Neural cell (in vitro differentiated cells): ENCODE results near the gene SLC6A2. TPM values are rescaled to one million over a fixed set of nuclear protein-coding genes. Genes with fewer than 3 reads are reported as not detected.

Source experiments
- H2AFZ ChIP-seq: fragments of 200-600, 300-800 bp; sonication (generic), shearing (Covaris generic); 2 replicates; pipeline ENCODE4 v1.6.0; 2014; ENCODE audit warnings: low read depth, mild to moderate bottlenecking, antibody characterized with exemption, low read length, moderate library complexity
- H3F3A ChIP-seq: fragments of 200-600 bp; shearing (Covaris generic); 2 replicates; pipeline ENCODE4 v1.6.1; 2016; ENCODE audit warnings: mild to moderate bottlenecking, moderate library complexity, mixed read lengths, antibody characterized with exemption, low read length; ENCODE audit not compliant: insufficient read depth, poor library complexity, severe bottlenecking
- H3K27ac ChIP-seq: fragments of 200-600, 300-800 bp; sonication (generic), shearing (Covaris generic); 2 replicates; pipeline ENCODE4 v1.5.1; 2014; ENCODE audit warnings: mild to moderate bottlenecking, low read length, moderate library complexity
- H3K27me3 ChIP-seq: fragments of 300-800, 200-600 bp; sonication (generic), shearing (Covaris generic); 2 replicates; pipeline ENCODE4 v1.6.0; 2014; ENCODE audit warnings: mild to moderate bottlenecking, low read depth, low read length, moderate library complexity; ENCODE audit not compliant: insufficient read depth
- H3K36me3 ChIP-seq: fragments of 300-800, 200-600 bp; sonication (generic), shearing (Covaris generic); 2 replicates; pipeline ENCODE4 v1.5.1; 2014; ENCODE audit warnings: mild to moderate bottlenecking, antibody characterized with exemption, low read length, moderate library complexity; ENCODE audit not compliant: insufficient read depth
- H3K4me2 ChIP-seq: fragments of 300-800, 200-600 bp; sonication (generic), shearing (Covaris generic); 2 replicates; pipeline ENCODE4 v1.6.0; 2014; ENCODE audit warnings: mild to moderate bottlenecking, low read length
- H3K4me3 ChIP-seq: fragments of 300-800, 200-600 bp; sonication (generic), shearing (Covaris generic); 2 replicates; pipeline ENCODE4 v1.5.1; 2014; ENCODE audit warnings: mild to moderate bottlenecking, low read length, moderate library complexity
- H3K79me2 ChIP-seq: fragments of 200-600 bp; shearing (Covaris generic); replicated peaks from 2 replicates; pipeline ENCODE4 v1.6.0; 2014; ENCODE audit warnings: mild to moderate bottlenecking, low read length, moderate library complexity; ENCODE audit not compliant: insufficient read depth
- H3K9ac ChIP-seq: fragments of 300-800, 200-600 bp; sonication (generic), shearing (Covaris generic); 2 replicates; pipeline ENCODE4 v1.6.1; 2016; ENCODE audit warnings: mild to moderate bottlenecking, low read length, mixed read lengths
- H3K9me2 ChIP-seq: fragments of 200-600 bp; shearing (Covaris generic); 2 replicates; pipeline ENCODE4 v1.6.1; 2016; ENCODE audit warnings: mild to moderate bottlenecking, low read length, mixed read lengths; ENCODE audit not compliant: insufficient read depth
- H3K9me3 ChIP-seq: fragments of 200-600, 300-800 bp; sonication (generic), shearing (Covaris generic); 2 replicates; pipeline ENCODE4 v1.6.1; 2016; ENCODE audit warnings: mild to moderate bottlenecking, mixed run types, low read length, moderate library complexity, mixed read lengths
- H4K20me1 ChIP-seq: fragments of 200-600 bp; shearing (Covaris generic); 2 replicates; pipeline ENCODE4 v1.6.1; 2016; ENCODE audit warnings: mild to moderate bottlenecking, mixed run types; ENCODE audit not compliant: insufficient read depth
- CTCF ChIP-seq: fragments of 450-650 bp; IDR thresholded peaks from 2 replicates; pipeline ENCODE4 v1.5.1; 2014; ENCODE audit warnings: antibody characterized with exemption, mild to moderate bottlenecking, moderate library complexity; ENCODE audit not compliant: poor library complexity, severe bottlenecking
- EP300 ChIP-seq: fragments of 450-650 bp; conservative IDR thresholded peaks from 2 replicates; pipeline ENCODE4 v1.6.1; 2014; ENCODE audit warnings: antibody characterized with exemption, mild to moderate bottlenecking, moderate library complexity; ENCODE audit not compliant: poor library complexity, severe bottlenecking
- EZH2 ChIP-seq: fragments of 200-600, 300-800 bp; shearing (Covaris generic), sonication (generic); IDR thresholded peaks from 2 replicates; pipeline ENCODE4 v1.6.1; 2014; ENCODE audit warnings: antibody characterized with exemption, low read length, borderline replicate concordance, mild to moderate bottlenecking; ENCODE audit not compliant: insufficient read depth, poor library complexity, severe bottlenecking
- MXI1 ChIP-seq: fragments of 450-650 bp; conservative IDR thresholded peaks from 2 replicates; pipeline ENCODE4 v1.6.1; 2014; ENCODE audit warnings: antibody characterized with exemption, mild to moderate bottlenecking; ENCODE audit not compliant: poor library complexity, severe bottlenecking
- POLR2AphosphoS5 ChIP-seq: IDR thresholded peaks from 2 replicates; pipeline ENCODE4 v1.6.1; 2012
- RAD21 ChIP-seq: fragments of 450-650 bp; conservative IDR thresholded peaks from 2 replicates; pipeline ENCODE4 v1.6.1; 2014; ENCODE audit warnings: antibody characterized with exemption, mild to moderate bottlenecking, moderate library complexity
- REST ChIP-seq: IDR thresholded peaks from 2 replicates; pipeline ENCODE4 v1.6.1; 2012; ENCODE audit warnings: borderline replicate concordance
- SMC3 ChIP-seq: fragments of 450-650 bp; conservative IDR thresholded peaks from 2 replicates; pipeline ENCODE4 v1.6.1; 2014; ENCODE audit warnings: antibody characterized with exemption, mild to moderate bottlenecking, moderate library complexity; ENCODE audit not compliant: poor library complexity
- TAF1 ChIP-seq: IDR thresholded peaks from 2 replicates; pipeline ENCODE4 v1.6.1; 2012; ENCODE audit warnings: low read depth
- polyA plus RNA-seq: library from polyadenylated mRNA; depleted of rRNA; stranded (reverse); fragments of >200 nt; gene quantifications from 2 replicates; pipeline ENCODE4 v1.2.3, GENCODE V29; 2014

Gene SLC6A2
- polyA plus RNA-seq, 1 donor from 2014 or later, result not detected

GRCh38 chr16:55701442-55702319 is 45.9 kb downstream of the SLC6A2 start:
- Histone ChIP-seq H3K4me3 (no peak overlapping the region), H2AFZ (no peak overlapping the region), H3K79me2 (no peaks in the 10 kb centered on the region), H3K27ac (no peak overlapping the region), H3K9me2 (no peaks in the 10 kb centered on the region), H3K4me2 (no peak overlapping the region), H3K27me3 (no peaks in the 10 kb centered on the region), H3K36me3 (no peaks in the 10 kb centered on the region), H4K20me1 (no peaks in the 10 kb centered on the region), H3K9ac (no peak overlapping the region), H3K9me3 (no peaks in the 10 kb centered on the region), H3F3A (no peaks in the 10 kb centered on the region)
- TF ChIP-seq RAD21 (peak; percentile 50), TAF1 (no peak), EZH2 (no peak), REST (no peak), SMC3 (peak; percentile 66), EP300 (no peak), POLR2AphosphoS5 (no peak), CTCF (peak; percentile 52), MXI1 (no peak)

GRCh38 chr16:55703003-55704001 is 47.5 kb downstream of the SLC6A2 start:
- Histone ChIP-seq H3F3A (no peaks in the 10 kb centered on the region), H3K9ac (no peak overlapping the region), H4K20me1 (no peaks in the 10 kb centered on the region), H3K4me3 (no peak overlapping the region), H2AFZ (no peak overlapping the region), H3K9me2 (no peaks in the 10 kb centered on the region), H3K27me3 (no peaks in the 10 kb centered on the region), H3K36me3 (no peaks in the 10 kb centered on the region), H3K9me3 (no peaks in the 10 kb centered on the region), H3K27ac (no peak overlapping the region), H3K79me2 (no peaks in the 10 kb centered on the region), H3K4me2 (no peak overlapping the region)
- TF ChIP-seq MXI1 (no peak), SMC3 (peak; percentile 88), EZH2 (no peak), TAF1 (no peak), POLR2AphosphoS5 (no peak), CTCF (peak; percentile 77), EP300 (no peak), RAD21 (peak; percentile 75), REST (no peak)
